Heart right ventricle (tissue), 16 donors: ENCODE results near the gene MDP1. TPM values are rescaled to one million over a fixed set of nuclear protein-coding genes. Genes with fewer than 3 reads are reported as not detected.

Source experiments
- ATAC-seq, 8 donors: fragments of 200-7000 bp; cut with Tn5 transposase; one replicate each; pipeline ENCODE4 v1.9.1; 2020; ENCODE audit warnings: mild to moderate bottlenecking in 8 of 8, moderate library complexity in 8 of 8, moderate number of reproducible peaks in 1 of 8
- DNase-seq, 2 donors: peaks; one replicate each; pipeline ENCODE4 v3.0.0-alpha.2; 2020
- H3K27ac ChIP-seq, 10 donors: fragments of 200-600 bp; sonication (generic) in 2 of 10; one replicate each; pipeline versions ENCODE4 v1.5.0 to v1.8.0; 2020 to 2022; ENCODE audit warnings: mild to moderate bottlenecking in 3 of 10
- H3K27me3 ChIP-seq, 7 donors: fragments of 200-600 bp; one replicate each; pipeline ENCODE4 v1.8.0; 2021 to 2022; ENCODE audit warnings: mild to moderate bottlenecking in 2 of 7
- H3K36me3 ChIP-seq, 9 donors: fragments of 200-600 bp; sonication (generic) in 1 of 9; one replicate each; pipeline versions ENCODE4 v1.5.0 to v1.8.0; 2020 to 2022; ENCODE audit warnings: mild to moderate bottlenecking in 2 of 9
- H3K4me1 ChIP-seq, 9 donors: fragments of 200-600 bp; sonication (generic) in 1 of 9; one replicate each; pipeline versions ENCODE4 v1.5.0 to v1.8.0; 2020 to 2022; ENCODE audit warnings: mild to moderate bottlenecking in 4 of 9
- H3K4me3 ChIP-seq, 10 donors: fragments of 200-600 bp; sonication (generic) in 2 of 10; one replicate each; pipeline versions ENCODE4 v1.5.0 to v1.8.0; 2020 to 2022; ENCODE audit warnings: mild to moderate bottlenecking in 7 of 10, moderate library complexity in 2 of 10
- H3K9me3 ChIP-seq, 11 donors: fragments of 200-600 bp in 10 of 11; sonication (generic) in 2 of 11; one replicate each; pipeline versions ENCODE4 v1.5.0 to v1.8.0; 2013 to 2022; ENCODE audit warnings: mild to moderate bottlenecking in 2 of 11, control low read depth in 1 of 11, moderate library complexity in 1 of 11
- WGBS, 2 donors: extraction: QIAGEN DNeasy Blood & Tissue Kit; methylation state at CpG; one replicate each; pipeline ENCODE4 v1.1.7; 2013; ENCODE audit warnings: inconsistent platforms in 1 of 2; 5-methylcytosine and 5-hydroxymethylcytosine counted together
- intact Hi-C, 10 donors: fragments of 100-400 bp; cut with DNase I; formaldehyde crosslinking; loops; one replicate each; pipeline versions ENCODE4 v1.11.1 to v1.14.2; 2022
- polyA plus RNA-seq, 2 donors: library from polyadenylated mRNA; stranded (reverse); fragments of 200-250 nt; gene quantifications; one replicate each; pipeline ENCODE4 v1.2.3, GENCODE V29; 2013
- total RNA-seq, 10 donors: library from RNA; stranded (reverse); fragmentation: NEBNext Ultra II Directional in 3 of 10; extraction: Animal tissue kit (Norgen Biotek cat#: 25700) in 3 of 10; gene quantifications; one replicate each; pipeline versions ENCODE4 v1.2.1 to v1.2.4, GENCODE V29; 2021 to 2023
- TF ChIP-seq, protein P1 (sequence below), 9 donors: fragments of 200-600 bp; sonication (generic) in 2 of 9; IDR thresholded peaks; one replicate each; pipeline versions ENCODE4 v1.5.0 to v1.8.0; 2021 to 2022; ENCODE audit warnings: antibody characterized with exemption in 9 of 9, mild to moderate bottlenecking in 5 of 9, moderate library complexity in 1 of 9
- donor health status: Arrhythmogenic right ventricular cardiomyopathy.
- donor health status: ischemic (EF 13 %, LVEDD 7.1; RV severe dilation, severe dysfunction).
- donor health status: healthy with polysubstance abuse.
- donor health status: DM: no; HTN: yes; CAD: no.
- donor health status: DM: no; HTN: no; CAD: no.
- donor health status: ischemic (EF 25% LVEDD 6.9; RV normal size, moderate dysfunction).
- donor health status: ischemic (EF 25% LVEDD 5.7; RV mildly dilated, moderate dysfunction).
- donor health status: healthy.
- donor health status: DM: yes; HTN: yes; CAD: no.
- donor health status: Ischemic cardiomyopathy.
- donor health status: ischemic (EF 35%, LVEDD 5.7; RV mildly dilated, moderate dysfunction).
- donor health status: nonischemic (EF 11% LVEDD 7.7; RV severe dilation, severe dysfunction).
- donor health status: DM: yes; HTN: yes; CAD: no.
- donor health status: PGD.
- donor health status: ischemic (EF 29% LVEDD 5.4; RV normal size, mild dysfunction).
- donor health status: nonischemic (EF 23%, LVEDD 6.1; RV moderate dilation, normal function).

Gene MDP1
- total and polyA plus RNA-seq, 12 donors: 13.9 to 23.5 (median 19.2) TPM

DNA sequence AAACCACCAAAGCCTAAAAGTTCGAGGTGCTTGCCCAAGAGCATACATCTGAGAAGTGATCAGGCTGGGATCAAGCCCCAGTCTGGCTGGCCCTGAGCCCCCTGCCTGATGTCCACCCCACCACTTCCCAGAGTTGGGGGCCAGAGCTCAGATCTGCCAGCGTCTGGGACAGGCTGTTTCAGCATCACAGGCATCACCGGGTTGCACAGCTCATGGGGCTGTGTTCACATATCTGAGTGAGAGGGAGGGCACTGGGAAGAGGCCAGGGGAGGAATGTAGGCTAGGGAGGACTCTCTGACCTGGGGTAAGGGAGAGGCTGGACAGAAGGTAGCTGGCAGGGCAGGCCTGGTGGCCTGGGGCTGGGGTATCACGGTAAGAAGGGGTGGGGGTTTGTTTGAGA lies 41.1 kb upstream of the MDP1 start:
- ATAC-seq (no peak), DNase-seq (no peak)
- 64 to 69% methylated on average over 4 of the region's 4 CpGs for WGBS, 2 donors
- Histone ChIP-seq H3K4me1 (no peaks in the 10 kb centered on the region), H3K27me3 (no peaks in the 10 kb centered on the region), H3K36me3 (peaks cover 0 to 18% (median 0%) of the 10 kb centered on the region in 9 donors), H3K27ac (no peak overlapping the region), H3K4me3 (no peak overlapping the region), H3K9me3 (no peaks in the 10 kb centered on the region)
- intact Hi-C loops: no loop called here
- TF ChIP-seq, protein P1, sequence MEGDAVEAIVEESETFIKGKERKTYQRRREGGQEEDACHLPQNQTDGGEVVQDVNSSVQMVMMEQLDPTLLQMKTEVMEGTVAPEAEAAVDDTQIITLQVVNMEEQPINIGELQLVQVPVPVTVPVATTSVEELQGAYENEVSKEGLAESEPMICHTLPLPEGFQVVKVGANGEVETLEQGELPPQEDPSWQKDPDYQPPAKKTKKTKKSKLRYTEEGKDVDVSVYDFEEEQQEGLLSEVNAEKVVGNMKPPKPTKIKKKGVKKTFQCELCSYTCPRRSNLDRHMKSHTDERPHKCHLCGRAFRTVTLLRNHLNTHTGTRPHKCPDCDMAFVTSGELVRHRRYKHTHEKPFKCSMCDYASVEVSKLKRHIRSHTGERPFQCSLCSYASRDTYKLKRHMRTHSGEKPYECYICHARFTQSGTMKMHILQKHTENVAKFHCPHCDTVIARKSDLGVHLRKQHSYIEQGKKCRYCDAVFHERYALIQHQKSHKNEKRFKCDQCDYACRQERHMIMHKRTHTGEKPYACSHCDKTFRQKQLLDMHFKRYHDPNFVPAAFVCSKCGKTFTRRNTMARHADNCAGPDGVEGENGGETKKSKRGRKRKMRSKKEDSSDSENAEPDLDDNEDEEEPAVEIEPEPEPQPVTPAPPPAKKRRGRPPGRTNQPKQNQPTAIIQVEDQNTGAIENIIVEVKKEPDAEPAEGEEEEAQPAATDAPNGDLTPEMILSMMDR (IDR thresholded peaks at IDR 0.05): no peak

DNA sequence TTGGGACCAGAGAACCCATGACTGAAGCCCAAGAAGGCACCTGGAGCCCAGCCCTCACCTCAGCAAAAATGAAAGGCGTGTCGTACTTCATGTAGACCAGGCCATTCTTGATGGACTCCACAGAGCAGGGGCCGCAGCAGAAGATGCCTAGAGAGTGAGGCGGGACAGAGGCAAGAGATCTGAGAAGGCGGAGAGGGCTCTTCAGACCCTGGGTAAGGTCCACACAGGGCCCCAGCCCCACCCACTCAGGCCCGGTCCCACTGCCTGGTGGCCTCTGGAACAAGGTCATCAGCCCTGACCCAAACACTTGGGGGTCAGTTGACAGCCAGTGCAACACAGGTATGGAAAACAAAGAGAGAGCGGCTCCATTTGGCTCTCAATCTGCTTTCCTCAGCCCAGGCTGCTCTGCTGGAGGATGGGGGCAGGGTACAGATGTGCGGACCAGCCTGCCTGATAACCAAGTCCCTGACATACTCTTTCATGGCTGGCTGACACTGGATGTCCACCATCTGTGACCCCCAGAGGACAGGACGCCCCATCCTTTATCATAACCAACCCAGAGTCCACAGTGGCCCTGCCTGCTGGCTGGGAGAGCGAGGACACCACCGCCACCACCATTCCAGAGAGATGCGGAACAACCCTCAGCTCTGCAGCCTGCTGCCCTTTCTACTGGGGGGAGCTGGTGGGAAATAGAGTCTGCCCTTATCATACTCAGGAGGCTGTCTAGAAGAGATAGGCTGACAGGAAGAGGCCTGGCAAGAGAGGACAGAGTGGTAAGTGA lies 40.3 kb upstream of the MDP1 start:
- Histone ChIP-seq H3K36me3 (peaks cover 0 to 18% (median 0%) of the 10 kb centered on the region in 9 donors), H3K27me3 (no peaks in the 10 kb centered on the region), H3K4me3 (no peak overlapping the region), H3K9me3 (no peaks in the 10 kb centered on the region), H3K4me1 (peaks cover 0 to 4% (median 0%) of the 10 kb centered on the region in 9 donors), H3K27ac (no peak overlapping the region)
- ATAC-seq: no peak
- 91 to 94% methylated on average over 12 of the region's 12 CpGs for WGBS, 2 donors
- intact Hi-C loops: no loop called here
- TF ChIP-seq, protein P1 (IDR thresholded peaks at IDR 0.05): no peak
- no peak for DNase-seq

DNA sequence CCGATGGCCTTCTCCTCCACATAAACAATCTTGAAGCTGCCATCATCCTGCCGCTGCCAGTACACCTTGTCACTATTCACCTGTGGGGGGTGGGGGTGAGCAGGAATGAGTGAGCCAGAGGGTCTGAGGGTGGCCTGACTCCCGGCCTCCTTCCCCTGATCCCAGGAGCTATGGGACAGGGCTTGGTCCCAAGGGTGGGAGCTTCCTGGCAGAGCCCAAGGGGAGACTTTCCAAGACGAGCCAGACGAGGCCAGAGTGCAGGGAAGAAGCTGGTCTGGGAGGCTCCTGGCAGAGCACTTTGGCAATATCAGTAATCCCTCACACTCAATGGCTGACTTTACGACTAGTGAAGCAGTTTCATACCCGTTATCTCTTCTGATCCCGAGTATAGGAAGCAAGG lies 39.6 kb upstream of the MDP1 start:
- H3K36me3 ChIP-seq: peaks cover 0 to 18% (median 0%) of the 10 kb centered on the region in 9 donors
- TF ChIP-seq, protein P1 (IDR thresholded peaks at IDR 0.05): no peak
- no peak overlapping the region for H3K4me3 ChIP-seq
- H3K27me3 ChIP-seq: no peaks in the 10 kb centered on the region
- WGBS, 2 donors: 88 to 89% methylated on average over 8 of the region's 8 CpGs
- ATAC-seq (no peak), DNase-seq (no peak)
- peaks cover 0 to 9% (median 0%) of the 10 kb centered on the region in 9 donors for H3K4me1 ChIP-seq
- no peaks in the 10 kb centered on the region for H3K9me3 ChIP-seq
- no peak overlapping the region for H3K27ac ChIP-seq
- intact Hi-C loops: no loop called here

DNA sequence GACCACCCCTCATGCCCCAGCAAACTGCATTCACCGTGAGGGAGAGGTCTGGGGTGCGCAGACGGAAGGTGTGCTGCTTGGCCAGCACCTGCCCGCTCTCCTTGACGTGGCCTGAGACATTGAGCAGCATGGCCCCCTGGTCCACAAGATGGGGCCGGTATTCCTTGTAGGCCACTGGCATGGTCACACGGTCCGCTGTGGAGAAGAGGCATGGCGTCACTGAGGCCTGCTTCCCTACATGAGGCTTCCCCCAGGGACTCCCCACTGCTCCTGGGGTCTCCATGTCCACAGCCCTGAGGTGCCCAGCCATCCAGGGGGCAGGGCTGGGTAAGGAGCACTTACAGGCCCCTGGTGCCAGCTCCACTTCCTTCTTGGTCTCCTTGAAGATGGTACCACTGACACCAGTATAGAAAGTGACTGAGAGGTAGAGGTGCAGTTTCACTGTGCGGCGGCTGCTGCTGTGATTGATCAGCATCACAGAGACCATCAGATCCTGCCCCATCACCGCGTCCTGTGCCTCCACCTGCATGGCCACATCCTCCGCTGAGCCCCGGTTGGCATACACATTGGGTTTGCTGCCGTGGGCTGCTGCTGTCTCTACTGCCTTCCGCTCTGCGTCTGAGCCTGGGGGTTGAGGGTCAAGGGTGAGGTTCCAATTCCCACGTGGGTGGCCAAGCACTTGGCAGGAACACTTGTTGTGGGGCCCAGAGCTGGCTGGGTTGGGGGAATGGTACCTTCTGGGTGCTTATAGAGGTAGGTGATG lies 38.9 kb upstream of the MDP1 start:
- ATAC-seq (no peak), DNase-seq (no peak)
- no peak overlapping the region for H3K27ac ChIP-seq
- TF ChIP-seq, protein P1 (IDR thresholded peaks at IDR 0.05): no peak
- WGBS, 2 donors: 92 to 94% methylated on average over 19 of the region's 19 CpGs
- intact Hi-C loops: no loop called here
- H3K27me3 ChIP-seq: no peaks in the 10 kb centered on the region
- H3K4me3 ChIP-seq: no peak overlapping the region
- H3K9me3 ChIP-seq: no peaks in the 10 kb centered on the region
- peaks cover 0 to 9% (median 0%) of the 10 kb centered on the region in 9 donors for H3K4me1 ChIP-seq
- H3K36me3 ChIP-seq: peaks cover 0 to 18% (median 0%) of the 10 kb centered on the region in 9 donors
